ENCODE measurements around the gene RBP3. TPM values are rescaled to one million over a fixed set of nuclear protein-coding genes. Genes with fewer than 3 reads are reported as not detected.

The RBP3 gene
- total and polyA plus RNA-seq, 7 donors: not detected

DNA sequence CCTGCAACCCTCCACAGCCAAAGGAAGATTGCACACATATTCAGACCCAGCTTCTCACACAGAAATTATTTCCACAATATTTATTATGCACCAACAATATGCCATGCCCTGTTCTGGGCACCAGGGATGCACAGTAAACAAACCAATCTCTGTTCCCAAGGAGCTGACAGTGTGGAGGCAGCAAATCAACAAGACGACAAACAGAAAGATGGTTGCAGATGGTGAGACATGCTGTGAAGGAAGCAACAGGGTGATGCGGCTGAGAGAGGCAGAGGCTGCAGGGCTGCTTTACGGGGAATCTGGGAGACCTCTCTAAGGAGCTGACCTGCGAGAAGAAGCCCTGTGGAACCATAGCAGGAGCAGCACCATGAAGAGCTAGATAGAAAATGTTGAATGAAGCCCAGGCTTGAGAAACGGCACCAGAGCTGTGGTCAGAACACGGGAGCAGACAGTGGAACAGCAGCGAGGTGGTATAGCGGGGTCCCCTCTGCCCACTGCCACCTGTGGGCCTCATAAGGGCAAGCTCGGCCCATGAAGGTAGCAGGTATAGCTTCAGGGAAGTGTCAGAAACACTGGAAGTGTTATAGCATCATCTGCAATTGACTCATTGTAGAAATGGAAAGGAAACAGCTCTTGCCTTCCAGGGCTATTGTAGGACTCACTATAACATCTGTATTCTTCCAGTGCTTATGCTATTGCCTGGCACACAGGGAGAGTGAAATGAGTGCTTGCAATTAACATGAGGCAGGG lies 17.4 kb downstream of the RBP3 start:
- Histone ChIP-seq H3K9me3 (no peaks in the 10 kb centered on the region), H3K27me3 (no peaks in the 10 kb centered on the region), H3K4me1 (no peaks in the 10 kb centered on the region), H3K27ac (no peak overlapping the region), H3K36me3 (no peaks in the 10 kb centered on the region), H3K4me3 (no peak overlapping the region)
- no peak for DNase-seq
- intact Hi-C loops (cut with DNase I): no loop called here
- TF ChIP-seq EP300 (IDR thresholded peaks at IDR 0.05) (no peak), POLR2A (IDR thresholded peaks at IDR 0.05) (no peak), POLR2AphosphoS5 (IDR thresholded peaks at IDR 0.05) (no peak)
- TF ChIP-seq, protein P1, sequence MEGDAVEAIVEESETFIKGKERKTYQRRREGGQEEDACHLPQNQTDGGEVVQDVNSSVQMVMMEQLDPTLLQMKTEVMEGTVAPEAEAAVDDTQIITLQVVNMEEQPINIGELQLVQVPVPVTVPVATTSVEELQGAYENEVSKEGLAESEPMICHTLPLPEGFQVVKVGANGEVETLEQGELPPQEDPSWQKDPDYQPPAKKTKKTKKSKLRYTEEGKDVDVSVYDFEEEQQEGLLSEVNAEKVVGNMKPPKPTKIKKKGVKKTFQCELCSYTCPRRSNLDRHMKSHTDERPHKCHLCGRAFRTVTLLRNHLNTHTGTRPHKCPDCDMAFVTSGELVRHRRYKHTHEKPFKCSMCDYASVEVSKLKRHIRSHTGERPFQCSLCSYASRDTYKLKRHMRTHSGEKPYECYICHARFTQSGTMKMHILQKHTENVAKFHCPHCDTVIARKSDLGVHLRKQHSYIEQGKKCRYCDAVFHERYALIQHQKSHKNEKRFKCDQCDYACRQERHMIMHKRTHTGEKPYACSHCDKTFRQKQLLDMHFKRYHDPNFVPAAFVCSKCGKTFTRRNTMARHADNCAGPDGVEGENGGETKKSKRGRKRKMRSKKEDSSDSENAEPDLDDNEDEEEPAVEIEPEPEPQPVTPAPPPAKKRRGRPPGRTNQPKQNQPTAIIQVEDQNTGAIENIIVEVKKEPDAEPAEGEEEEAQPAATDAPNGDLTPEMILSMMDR (IDR thresholded peaks at IDR 0.05): no peak
- WGBS, 2 donors: 91 to 92% methylated on average over 9 of the region's 9 CpGs

DNA sequence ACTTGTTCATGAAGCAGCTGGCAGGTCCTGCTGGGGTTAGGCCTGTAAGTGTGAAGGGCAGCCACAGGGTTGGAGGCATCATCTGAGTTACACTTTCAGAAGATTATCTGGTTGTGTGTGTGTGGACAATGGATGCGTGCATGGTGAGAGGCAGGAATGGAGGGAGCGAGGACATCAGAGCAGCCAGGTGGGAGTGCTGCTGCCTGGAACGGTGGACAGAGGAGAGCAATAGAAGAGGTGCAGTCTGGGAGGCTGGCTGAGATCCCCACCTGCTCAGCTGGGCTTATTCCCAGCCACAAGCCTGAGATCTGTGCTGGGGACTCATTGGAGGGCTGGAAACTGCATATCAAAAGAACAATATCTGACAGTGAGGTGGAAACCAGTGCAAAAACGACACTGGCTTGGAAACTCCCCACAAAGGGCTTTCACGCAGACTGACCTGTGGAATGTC lies 18.0 kb downstream of the RBP3 start:
- no peaks in the 10 kb centered on the region for H3K36me3 ChIP-seq
- no peaks in the 10 kb centered on the region for H3K9me3 ChIP-seq
- WGBS, 2 donors: 87 to 88% methylated on average over 5 of the region's 5 CpGs
- H3K4me1 ChIP-seq: no peaks in the 10 kb centered on the region
- H3K27ac ChIP-seq: no peak overlapping the region
- intact Hi-C loops (cut with DNase I): no loop called here
- TF ChIP-seq, protein P1 (IDR thresholded peaks at IDR 0.05): no peak
- TF ChIP-seq EP300 (IDR thresholded peaks at IDR 0.05): no peak
- TF ChIP-seq POLR2A (IDR thresholded peaks at IDR 0.05): no peak
- TF ChIP-seq POLR2AphosphoS5 (IDR thresholded peaks at IDR 0.05): no peak
- no peaks in the 10 kb centered on the region for H3K27me3 ChIP-seq
- H3K4me3 ChIP-seq: no peak overlapping the region
- no peak for DNase-seq

DNA sequence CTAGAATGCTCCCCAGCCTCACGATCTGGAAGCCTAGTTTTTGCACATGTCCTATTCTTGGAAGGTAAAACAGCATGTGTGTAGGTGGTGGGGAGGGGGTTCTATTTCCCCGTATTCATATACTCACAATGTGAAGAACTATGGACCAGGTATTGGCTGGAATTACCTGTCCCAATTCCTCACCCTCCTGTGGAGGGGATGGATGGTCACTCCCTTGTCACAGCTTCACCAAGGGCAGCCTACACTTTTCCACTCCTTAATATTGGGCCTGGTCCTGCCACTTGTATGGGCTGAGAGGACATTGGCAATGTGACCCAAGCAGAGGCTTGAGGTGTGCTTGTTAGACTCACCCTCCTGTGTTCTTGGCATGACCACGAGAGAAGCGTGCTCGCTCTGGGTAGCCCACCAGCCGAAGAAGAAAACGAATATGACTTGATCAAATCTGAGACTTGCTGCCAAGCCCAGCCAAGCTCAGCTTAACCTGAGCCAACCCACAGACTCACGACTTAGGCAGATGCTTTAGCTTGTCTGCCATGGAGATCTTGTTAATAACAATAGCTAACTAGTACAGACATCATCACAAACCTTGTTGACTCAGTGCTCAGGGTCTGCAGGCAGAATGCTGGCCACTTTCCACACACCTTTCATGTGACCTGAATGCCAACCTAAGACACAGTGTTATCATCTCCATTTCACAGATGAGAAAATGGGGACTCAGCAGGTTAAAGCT lies 18.7 kb downstream of the RBP3 start:
- no peaks in the 10 kb centered on the region for H3K9me3 ChIP-seq
- H3K4me3 ChIP-seq: no peak overlapping the region
- H3K36me3 ChIP-seq: no peaks in the 10 kb centered on the region
- WGBS, 2 donors: 91 to 93% methylated on average over 8 of the region's 8 CpGs
- H3K27me3 ChIP-seq: no peaks in the 10 kb centered on the region
- TF ChIP-seq EP300 (IDR thresholded peaks at IDR 0.05) (no peak), POLR2AphosphoS5 (IDR thresholded peaks at IDR 0.05) (no peak), POLR2A (IDR thresholded peaks at IDR 0.05) (no peak)
- TF ChIP-seq, protein P1 (IDR thresholded peaks at IDR 0.05): no peak
- intact Hi-C loops (cut with DNase I): no loop called here
- no peaks in the 10 kb centered on the region for H3K4me1 ChIP-seq
- no peak overlapping the region for H3K27ac ChIP-seq
- no peak for DNase-seq

DNA sequence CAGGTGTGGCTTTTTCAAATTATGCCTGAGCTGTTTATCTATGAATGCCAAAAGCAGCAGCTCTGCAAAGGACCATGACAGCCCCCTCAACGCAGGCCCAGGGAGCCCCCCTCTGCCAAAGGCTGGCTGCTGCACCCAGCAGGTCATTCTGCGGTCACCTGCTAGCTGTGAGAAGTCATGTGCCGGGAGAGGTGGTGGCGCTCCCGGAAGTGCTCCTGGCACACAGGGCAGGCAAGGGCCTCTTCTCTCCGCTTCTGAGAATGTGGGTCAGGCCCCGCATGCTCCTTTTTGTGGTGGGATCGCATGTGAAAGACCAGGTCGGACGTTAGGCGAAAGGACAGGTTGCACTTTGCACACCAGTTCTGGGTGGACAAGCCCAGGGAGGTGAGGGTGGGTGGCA lies 19.5 kb downstream of the RBP3 start:
- H3K4me3 ChIP-seq: no peak overlapping the region
- H3K27me3 ChIP-seq: no peaks in the 10 kb centered on the region
- no peak overlapping the region for H3K27ac ChIP-seq
- TF ChIP-seq, protein P1 (IDR thresholded peaks at IDR 0.05): no peak
- TF ChIP-seq EP300 (IDR thresholded peaks at IDR 0.05) (no peak), POLR2AphosphoS5 (IDR thresholded peaks at IDR 0.05) (no peak), POLR2A (IDR thresholded peaks at IDR 0.05) (no peak)
- no peak for DNase-seq
- no peaks in the 10 kb centered on the region for H3K4me1 ChIP-seq
- intact Hi-C loops (cut with DNase I): no loop called here
- no peaks in the 10 kb centered on the region for H3K9me3 ChIP-seq
- WGBS, 2 donors: 93 to 94% methylated on average over 11 of the region's 11 CpGs
- H3K36me3 ChIP-seq: no peaks in the 10 kb centered on the region

Measured in sigmoid colon (tissue), 7 donors.